Activated CD8-positive, alpha-beta T cell treated with anti-CD3 and anti-CD28 coated beads for 36 hours (primary cell): Measurements from ENCODE around the gene KCNAB3. TPM values are rescaled to one million over a fixed set of nuclear protein-coding genes. Genes with fewer than 3 reads are reported as not detected.
"Not testable (repeated sequence)": the region's sequence is repeated elsewhere in the genome, so short reads cannot be mapped to it uniquely, and the experiment has no call there.

Experiments
- ATAC-seq: fragments of 200-7000 bp; cut with Tn5 transposase; one replicate; pipeline ENCODE4 v1.10.0; 2021; ENCODE audit warnings: mild to moderate bottlenecking, moderate library complexity
- CTCF ChIA-PET: fragments of 350-600 bp; sonication (Branson Sonifier 250); formaldehyde crosslinking; loops from one replicate; lab custom pipeline; 2021; ENCODE audit warnings: antibody characterized with exemption; lab: Charles Lee
- POLR2A ChIA-PET: fragments of 350-600 bp; sonication (Branson Sonifier 250); formaldehyde crosslinking; loops from one replicate; lab custom pipeline; 2021; ENCODE audit warnings: antibody characterized with exemption; lab: Charles Lee
- DNase-seq: peaks from one replicate; pipeline ENCODE4 v3.0.0-alpha.2; 2020
- H3K27ac Mint-ChIP-seq: one replicate; pipeline ENCODE4 v1.8.0; 2021; ENCODE audit warnings: mild to moderate bottlenecking, mixed read lengths
- H3K27me3 Mint-ChIP-seq: one replicate; pipeline ENCODE4 v1.8.0; 2021; ENCODE audit warnings: mixed read lengths
- H3K36me3 Mint-ChIP-seq: one replicate; pipeline ENCODE4 v1.8.0; 2021; ENCODE audit warnings: low read depth, mixed read lengths
- H3K4me1 Mint-ChIP-seq: one replicate; pipeline ENCODE4 v1.8.0; 2021; ENCODE audit warnings: low read depth, mixed read lengths
- H3K4me3 Mint-ChIP-seq: one replicate; pipeline ENCODE4 v1.8.0; 2021; ENCODE audit warnings: mild to moderate bottlenecking, moderate library complexity, mixed read lengths
- H3K9me3 Mint-ChIP-seq: one replicate; pipeline ENCODE4 v1.8.0; 2021; ENCODE audit warnings: mixed read lengths
- CTCF ChIP-seq: fragments of 200-600 bp; IDR thresholded peaks from one replicate; pipeline ENCODE4 v1.8.0; 2022; ENCODE audit warnings: antibody characterized with exemption, mild to moderate bottlenecking
- intact Hi-C: fragments of 100-400 bp; cut with micrococcal nuclease; formaldehyde crosslinking; loops from one replicate; pipeline ENCODE4 v1.10.0; 2022
- total RNA-seq, 2 experiments: library from RNA; stranded (reverse); gene quantifications; one replicate each; pipeline ENCODE4 v1.2.3, GENCODE V29; 2021

KCNAB3 gene
- total RNA-seq, 2 experiments from 2014 or later = 7.2 to 7.6 TPM

- ATAC-seq (no peak), DNase-seq (no peak)
- CTCF ChIA-PET = interaction anchor here (1.4 kb wide), 1 partner anchor 30 kb away, joined by 4 read pairs; no protein-coding TSS in a partner anchor
- Mint-ChIP-seq H3K27me3 (peaks cover 3% of the 10 kb centered on the region), H3K27ac (no peak overlapping the region), H3K9me3 (no peaks in the 10 kb centered on the region), H3K36me3 (no peaks in the 10 kb centered on the region), H3K4me3 (no peak overlapping the region), H3K4me1 (no peaks in the 10 kb centered on the region)
- TF ChIP-seq CTCF = no peak
- POLR2A ChIA-PET = no interaction called here
- intact Hi-C loops = no loop called here
Measured at GRCh38 chr17:7959503-7960253, 30.0 kb upstream of the KCNAB3 start.

- ATAC-seq = no peak
- DNase-seq = no peak
- Mint-ChIP-seq H3K27ac (no peak overlapping the region), H3K4me1 (peaks cover 14% of the 10 kb centered on the region), H3K9me3 (no peaks in the 10 kb centered on the region), H3K4me3 (no peak overlapping the region), H3K36me3 (peaks cover under 1% of the 10 kb centered on the region), H3K27me3 (peaks cover 3% of the 10 kb centered on the region)
- ChIA-PET POLR2A (no interaction called here), CTCF (interaction anchor here (0.7 to 1.8 kb wide), 6 partner anchors 12 to 155 kb away, joined by 3 to 4 read pairs (median 3); no protein-coding TSS in a partner anchor)
- no peak for TF ChIP-seq CTCF
- intact Hi-C loops = no loop called here
Measured at GRCh38 chr17:7956228-7956965, 26.7 kb upstream of the KCNAB3 start.

GRCh38 chr17:7955414-7956227 lies 26.0 kb upstream of the KCNAB3 start:
- DNase-seq = no peak
- H3K36me3 Mint-ChIP-seq = peaks cover 2% of the 10 kb centered on the region
- ATAC-seq = no peak
- ChIA-PET CTCF (interaction anchor here (0.8 to 1.8 kb wide), 4 partner anchors 16 to 155 kb away, joined by 3 to 4 read pairs (median 4); no protein-coding TSS in a partner anchor), POLR2A (interaction anchor here (0.8 to 1.0 kb wide), 2 partner anchors 11 to 47 kb away, joined by 3 read pairs; no protein-coding TSS in a partner anchor)
- no peak for TF ChIP-seq CTCF
- no peak overlapping the region for H3K27ac Mint-ChIP-seq
- peaks cover 1% of the 10 kb centered on the region for H3K27me3 Mint-ChIP-seq
- intact Hi-C loops = no loop called here
- H3K4me3 Mint-ChIP-seq = no peak overlapping the region
- H3K4me1 Mint-ChIP-seq = peaks cover 21% of the 10 kb centered on the region
- no peaks in the 10 kb centered on the region for H3K9me3 Mint-ChIP-seq

- CTCF ChIA-PET = interaction anchor here (1.1 to 1.7 kb wide), 4 partner anchors 37 to 120 kb away, joined by 3 to 7 read pairs (median 4); no protein-coding TSS in a partner anchor
- ATAC-seq, H3K4me3 Mint-ChIP-seq, intact Hi-C loops, POLR2A ChIA-PET, DNase-seq, H3K27ac Mint-ChIP-seq, H3K27me3 Mint-ChIP-seq, H3K9me3 Mint-ChIP-seq: not testable (repeated sequence)
- Mint-ChIP-seq H3K4me1 (peaks cover 29% of the 10 kb centered on the region), H3K36me3 (peaks cover 24% of the 10 kb centered on the region)
Measured at GRCh38 chr17:7953266-7953665, 23.6 kb upstream of the KCNAB3 start.
